Fibroblast of skin of scalp (primary cell): ENCODE results near the gene TPPP.
"Not testable (repeated sequence)": the region's sequence is repeated elsewhere in the genome, so short reads cannot be mapped to it uniquely, and the experiment has no call there.

Experiments
- DNase-seq: peaks from one replicate; pipeline ENCODE4 v3.0.0-alpha.2; 2013

Gene TPPP

GRCh38 chr5:692529-693041, 567 bp downstream of the TPPP start:
- DNase-seq, result not testable (repeated sequence)

- DNase-seq, result no peak
These were observed 1.2 kb downstream of the TPPP start for GRCh38 chr5:691817-692528.

- DNase-seq, result not testable (repeated sequence)
These were observed 2.1 kb downstream of the TPPP start for GRCh38 chr5:691049-691448.

DNA sequence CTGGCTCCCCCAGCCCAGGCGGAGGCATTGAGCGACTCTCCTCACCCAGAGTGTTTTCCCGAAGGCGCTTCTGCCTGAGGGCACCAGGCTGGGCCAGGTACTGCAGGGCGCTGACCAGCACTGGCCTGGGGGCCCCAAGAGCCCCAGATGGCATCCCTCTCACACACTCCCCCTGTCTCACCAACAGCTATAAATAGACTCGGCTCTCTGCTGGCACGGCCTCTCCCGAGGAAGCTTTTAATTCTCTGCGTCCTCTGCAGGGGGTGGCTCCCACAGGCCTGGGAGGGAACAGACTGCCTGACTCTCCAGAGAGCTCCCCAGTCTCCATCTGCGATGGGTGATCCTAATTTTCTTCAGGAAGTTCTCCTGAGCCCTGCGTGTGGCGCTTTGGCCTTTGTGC, 2.9 kb downstream of the TPPP start:
- DNase-seq, result not testable (repeated sequence)

DNA sequence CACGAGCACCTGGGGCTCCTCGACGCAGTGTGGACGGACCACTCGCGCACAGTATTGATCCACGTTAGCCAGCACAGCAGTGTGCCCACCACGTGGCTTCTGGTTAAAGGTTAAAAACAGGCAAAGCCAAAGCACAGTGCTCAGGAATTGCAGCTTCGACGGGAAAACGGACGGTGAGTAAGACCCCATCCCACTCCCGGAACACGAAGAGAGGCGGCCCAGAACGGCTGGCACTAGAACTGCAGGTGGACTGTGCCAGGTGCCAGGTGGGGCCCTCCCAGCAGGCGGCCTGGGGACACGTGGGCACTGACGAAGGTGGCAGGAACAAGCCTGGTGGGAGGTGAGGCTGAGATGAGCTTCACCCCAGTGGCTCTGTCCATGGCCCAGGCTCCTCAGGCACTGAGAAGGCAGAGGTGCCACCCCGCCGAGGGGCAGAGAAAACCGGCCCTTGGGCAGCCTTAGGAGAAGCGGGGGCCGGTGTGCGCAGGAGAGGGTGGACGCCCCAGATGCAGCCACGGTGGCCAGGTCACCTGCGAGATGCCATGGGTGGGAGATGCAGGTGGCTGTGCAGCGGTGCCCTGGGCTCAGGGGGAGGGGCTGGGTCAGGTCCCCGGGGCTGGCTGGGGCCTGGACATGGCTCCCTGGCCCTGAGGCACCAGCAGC, 4.7 kb downstream of the TPPP start:
- DNase-seq, result not testable (repeated sequence)

GRCh38 chr5:686936-687335, 6.2 kb downstream of the TPPP start:
- DNase-seq, result not testable (repeated sequence)

GRCh38 chr5:686172-686523, 7.0 kb downstream of the TPPP start:
- not testable (repeated sequence) for DNase-seq

- DNase-seq, result no peak
These were observed 7.6 kb downstream of the TPPP start for GRCh38 chr5:685262-686171.

DNA sequence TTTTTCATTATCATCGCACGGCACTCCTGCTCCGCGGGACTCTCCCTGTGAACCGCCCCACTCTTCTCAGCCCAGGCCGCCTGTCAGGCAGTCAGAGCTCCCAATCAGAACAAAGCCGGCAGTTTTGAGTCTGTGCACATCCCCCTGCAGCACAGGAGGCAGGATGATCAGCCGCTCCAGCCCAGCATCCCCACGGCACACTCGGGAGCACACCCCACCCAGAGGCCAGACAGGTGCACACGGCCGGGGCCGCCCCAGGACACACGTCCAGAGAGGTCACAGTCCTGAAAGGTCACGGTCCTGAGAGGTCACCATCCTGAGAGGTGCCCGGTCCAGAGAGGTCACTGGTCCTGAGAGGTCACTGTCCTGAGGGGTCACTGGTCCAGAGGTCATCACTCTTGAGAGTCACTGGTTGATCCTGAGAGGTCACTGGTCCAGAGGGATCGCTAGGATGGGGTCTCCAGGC, 8.4 kb downstream of the TPPP start:
- DNase-seq, result no peak

GRCh38 chr5:683551-684481, 9.3 kb downstream of the TPPP start:
- no peak for DNase-seq

- DNase-seq, result not testable (repeated sequence)
These were observed 10.3 kb downstream of the TPPP start for GRCh38 chr5:682651-683358.

DNA sequence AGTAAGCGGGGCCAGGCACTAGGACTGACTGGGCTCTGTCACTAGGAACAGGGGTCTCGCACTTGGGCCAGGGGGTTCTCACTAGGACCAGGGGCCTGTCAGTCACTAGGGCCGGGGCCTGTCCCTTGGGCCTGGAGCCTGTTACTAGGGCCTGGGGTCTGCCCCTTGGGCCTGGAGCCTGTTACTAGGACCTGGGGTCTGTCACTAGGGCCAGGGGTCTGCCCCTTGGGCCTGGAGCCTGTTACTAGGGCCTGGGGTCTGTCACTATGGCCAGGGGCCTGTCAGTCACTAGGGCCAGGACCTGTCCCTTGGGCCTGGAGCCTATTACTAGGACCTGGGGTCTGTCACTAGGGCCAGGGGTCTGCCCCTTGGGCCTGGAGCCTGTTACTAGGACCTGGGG, 10.9 kb downstream of the TPPP start:
- DNase-seq, result not testable (repeated sequence)

DNA sequence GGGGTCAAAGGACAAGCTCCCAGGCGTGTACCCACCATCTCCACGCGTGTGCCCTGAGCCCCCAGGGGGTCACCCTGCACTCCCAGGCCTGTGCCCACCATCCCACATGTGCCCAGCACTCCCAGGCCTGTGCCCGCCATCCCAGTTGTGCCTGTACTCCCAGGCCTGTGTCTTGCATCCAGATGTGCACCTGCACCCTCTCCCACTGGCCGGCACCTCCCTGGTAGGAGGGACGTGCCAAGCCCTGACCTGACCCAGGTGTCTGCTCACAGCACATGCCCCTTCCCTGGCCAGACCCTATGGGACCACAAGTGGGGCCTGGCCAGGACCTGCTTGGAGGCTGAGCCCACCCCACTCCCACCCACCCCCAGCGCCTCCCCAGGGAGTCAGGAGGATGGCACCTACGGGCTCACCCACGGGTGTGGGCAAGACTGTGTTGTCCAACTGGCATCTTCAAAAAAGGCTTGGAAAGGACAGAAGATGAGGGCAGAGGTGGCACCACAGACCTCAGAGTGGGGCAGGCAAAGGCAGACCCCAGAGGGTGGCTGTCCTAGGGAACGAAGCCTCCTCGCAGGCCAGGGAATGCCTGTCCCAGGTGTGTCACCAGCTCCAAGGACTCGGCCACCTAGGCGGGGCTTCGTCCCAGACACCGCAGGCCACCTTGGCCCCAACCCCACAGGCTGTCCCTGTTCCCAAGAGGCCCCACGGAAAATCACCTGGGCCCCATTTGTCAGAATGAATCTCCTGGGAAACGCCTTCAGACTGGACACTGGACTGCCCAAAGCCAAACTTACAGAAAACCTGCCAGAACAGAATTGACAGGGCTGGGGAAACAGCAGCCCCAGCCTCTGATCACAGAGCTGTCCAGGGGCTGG, 11.6 kb downstream of the TPPP start:
- DNase-seq, result not testable (repeated sequence)

GRCh38 chr5:680836-681235, 12.3 kb downstream of the TPPP start:
- DNase-seq, result not testable (repeated sequence)

DNA sequence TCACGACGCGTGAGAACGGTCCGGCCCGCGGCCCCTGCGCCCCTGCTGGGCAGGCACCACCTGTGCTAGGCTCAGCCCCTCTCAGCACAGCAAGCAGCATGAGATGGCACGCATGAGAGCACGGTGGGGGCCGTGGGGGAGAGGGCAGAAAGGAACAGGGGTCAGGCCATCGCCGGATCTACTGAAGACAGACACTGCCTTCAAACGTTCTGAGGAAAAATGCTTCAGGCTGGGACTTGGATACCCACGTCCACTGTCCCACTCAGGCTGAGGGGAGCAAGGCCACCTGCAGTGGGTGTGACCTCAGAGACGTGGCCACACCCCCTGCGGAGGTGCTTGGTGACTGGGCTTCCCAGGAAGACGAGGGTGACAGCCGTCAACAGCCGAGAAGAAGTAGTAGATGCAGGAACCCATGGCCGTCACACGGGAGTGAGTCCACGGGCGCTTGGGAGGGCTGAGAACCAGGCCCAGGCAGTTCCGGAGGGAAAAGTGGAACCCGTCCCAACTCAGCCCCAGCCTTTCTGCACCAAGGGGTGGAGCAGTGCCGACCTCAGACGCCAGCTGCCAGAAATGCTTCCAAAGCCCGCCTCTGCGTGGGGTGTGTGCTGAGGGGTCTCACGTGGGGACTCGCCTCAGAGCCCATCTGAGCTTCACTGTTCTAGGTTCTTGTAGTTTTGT, 12.9 kb downstream of the TPPP start:
- DNase-seq, result not testable (repeated sequence)

DNA sequence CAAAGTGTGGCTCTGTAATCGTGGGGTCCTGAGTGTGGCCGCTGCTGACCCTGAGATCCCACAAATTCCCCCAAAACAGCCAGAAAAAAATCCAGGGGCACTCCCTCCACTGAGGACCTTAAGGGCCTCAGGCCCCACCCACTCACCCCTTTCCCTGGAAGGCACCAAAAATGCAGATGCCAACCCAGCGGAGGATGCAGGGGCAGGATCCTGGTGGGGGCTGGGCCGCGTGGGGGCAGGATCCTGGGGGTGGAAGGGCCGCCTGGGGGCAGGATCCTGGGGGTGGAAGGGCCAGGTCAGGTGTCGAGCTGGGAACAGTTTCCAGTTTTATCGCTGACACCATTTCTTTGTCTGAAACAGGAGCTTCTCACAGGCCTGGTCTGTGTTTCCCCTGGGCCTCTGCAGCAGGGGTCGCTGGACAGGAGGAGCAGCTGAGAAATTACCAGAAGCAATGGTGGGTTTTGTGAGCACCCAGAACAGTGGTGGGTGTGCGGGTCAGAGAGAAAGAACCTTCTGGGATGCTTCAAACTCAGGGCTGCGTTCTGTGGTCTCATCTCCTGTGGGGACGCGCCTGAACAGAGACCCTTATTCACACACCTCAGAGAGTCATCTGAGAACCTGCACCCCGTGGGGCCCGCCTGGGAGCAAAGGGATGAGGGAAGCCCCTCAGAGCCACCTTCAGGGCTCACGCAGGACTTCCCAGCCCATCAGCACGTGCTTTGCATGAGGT, 13.8 kb downstream of the TPPP start:
- not testable (repeated sequence) for DNase-seq

GRCh38 chr5:678521-678920, 14.6 kb downstream of the TPPP start:
- DNase-seq, result not testable (repeated sequence)
